ENCODE results near the gene P3H1. TPM values are rescaled to one million over a fixed set of nuclear protein-coding genes. Genes with fewer than 3 reads are reported as not detected.
"Not testable (repeated sequence)": the region's sequence is repeated elsewhere in the genome, so short reads cannot be mapped to it uniquely, and the experiment has no call there.

The P3H1 gene, protein sequence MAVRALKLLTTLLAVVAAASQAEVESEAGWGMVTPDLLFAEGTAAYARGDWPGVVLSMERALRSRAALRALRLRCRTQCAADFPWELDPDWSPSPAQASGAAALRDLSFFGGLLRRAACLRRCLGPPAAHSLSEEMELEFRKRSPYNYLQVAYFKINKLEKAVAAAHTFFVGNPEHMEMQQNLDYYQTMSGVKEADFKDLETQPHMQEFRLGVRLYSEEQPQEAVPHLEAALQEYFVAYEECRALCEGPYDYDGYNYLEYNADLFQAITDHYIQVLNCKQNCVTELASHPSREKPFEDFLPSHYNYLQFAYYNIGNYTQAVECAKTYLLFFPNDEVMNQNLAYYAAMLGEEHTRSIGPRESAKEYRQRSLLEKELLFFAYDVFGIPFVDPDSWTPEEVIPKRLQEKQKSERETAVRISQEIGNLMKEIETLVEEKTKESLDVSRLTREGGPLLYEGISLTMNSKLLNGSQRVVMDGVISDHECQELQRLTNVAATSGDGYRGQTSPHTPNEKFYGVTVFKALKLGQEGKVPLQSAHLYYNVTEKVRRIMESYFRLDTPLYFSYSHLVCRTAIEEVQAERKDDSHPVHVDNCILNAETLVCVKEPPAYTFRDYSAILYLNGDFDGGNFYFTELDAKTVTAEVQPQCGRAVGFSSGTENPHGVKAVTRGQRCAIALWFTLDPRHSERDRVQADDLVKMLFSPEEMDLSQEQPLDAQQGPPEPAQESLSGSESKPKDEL
- total RNA-seq (10 to 100 TPM; 30.3 to 84.7 (median 40.5) TPM), polyA plus RNA-seq (100 to 1,000 TPM in 1 of 3 donors, 10 to 100 TPM in 2; 23.7 to 178 (median 81.0) TPM)
- long read RNA-seq, donor 1, transcript P3H1-202 (15 exons, 2,585 nt), result major isoform, 8 of 10 reads
- long read RNA-seq, donor 1, partial matches to known transcripts, result 0 of 10 reads
- long read RNA-seq, donor 1, other reads (novel, unspliced or antisense), result 0 of 10 reads
- long read RNA-seq, donor 2, transcript P3H1-202 (15 exons, 2,585 nt), result major isoform, 12 of 13 reads
- long read RNA-seq, donor 2, partial matches to known transcripts, result 0 of 13 reads
- long read RNA-seq, donor 2, other reads (novel, unspliced or antisense), result 0 of 13 reads
- long read RNA-seq, donor 3, transcript P3H1-202 (15 exons, 2,585 nt), result major isoform, 7 of 9 reads
- long read RNA-seq, donor 3, partial matches to known transcripts, result 0 of 9 reads
- long read RNA-seq, donor 3, other reads (novel, unspliced or antisense), result 0 of 9 reads
- long read RNA-seq, donor 4, transcript P3H1-202 (15 exons, 2,585 nt), result major isoform, 6 of 11 reads
- long read RNA-seq, donor 4, partial matches to known transcripts, result 0 of 11 reads
- long read RNA-seq, donor 4, other reads (novel, unspliced or antisense), result 4 of 11 reads
- long read RNA-seq, donor 5, transcript P3H1-202 (15 exons, 2,585 nt), result major isoform, 67 of 134 reads
- long read RNA-seq, donor 5, transcript P3H1-204 (15 exons, 2,705 nt), result minor isoform, 14 of 134 reads
- long read RNA-seq, donor 5, transcript P3H1-207 (14 exons, 2,726 nt), result minor isoform, 12 of 134 reads
- long read RNA-seq, donor 5, partial matches to known transcripts, result 9 of 134 reads
- long read RNA-seq, donor 5, other reads (novel, unspliced or antisense), result 28 of 134 reads
- long read RNA-seq, donor 6, partial matches to known transcripts, result 1 of 16 reads
- long read RNA-seq, donor 6, other reads (novel, unspliced or antisense), result 6 of 16 reads
- long read RNA-seq, donor 7, partial matches to known transcripts, result 5 of 11 reads
- long read RNA-seq, donor 7, other reads (novel, unspliced or antisense), result 0 of 11 reads
- long read RNA-seq, donor 8, transcript P3H1-202 (15 exons, 2,585 nt), result major isoform, 35 of 39 reads
- long read RNA-seq, donor 8, partial matches to known transcripts, result 0 of 39 reads
- long read RNA-seq, donor 8, other reads (novel, unspliced or antisense), result 0 of 39 reads
- long read RNA-seq, donor 9, transcript P3H1-202 (15 exons, 2,585 nt), result major isoform, 6 of 12 reads
- long read RNA-seq, donor 9, partial matches to known transcripts, result 0 of 12 reads
- long read RNA-seq, donor 9, other reads (novel, unspliced or antisense), result 0 of 12 reads
- long read RNA-seq, donor 10, partial matches to known transcripts, result 7 of 16 reads
- long read RNA-seq, donor 10, other reads (novel, unspliced or antisense), result 0 of 16 reads

DNA sequence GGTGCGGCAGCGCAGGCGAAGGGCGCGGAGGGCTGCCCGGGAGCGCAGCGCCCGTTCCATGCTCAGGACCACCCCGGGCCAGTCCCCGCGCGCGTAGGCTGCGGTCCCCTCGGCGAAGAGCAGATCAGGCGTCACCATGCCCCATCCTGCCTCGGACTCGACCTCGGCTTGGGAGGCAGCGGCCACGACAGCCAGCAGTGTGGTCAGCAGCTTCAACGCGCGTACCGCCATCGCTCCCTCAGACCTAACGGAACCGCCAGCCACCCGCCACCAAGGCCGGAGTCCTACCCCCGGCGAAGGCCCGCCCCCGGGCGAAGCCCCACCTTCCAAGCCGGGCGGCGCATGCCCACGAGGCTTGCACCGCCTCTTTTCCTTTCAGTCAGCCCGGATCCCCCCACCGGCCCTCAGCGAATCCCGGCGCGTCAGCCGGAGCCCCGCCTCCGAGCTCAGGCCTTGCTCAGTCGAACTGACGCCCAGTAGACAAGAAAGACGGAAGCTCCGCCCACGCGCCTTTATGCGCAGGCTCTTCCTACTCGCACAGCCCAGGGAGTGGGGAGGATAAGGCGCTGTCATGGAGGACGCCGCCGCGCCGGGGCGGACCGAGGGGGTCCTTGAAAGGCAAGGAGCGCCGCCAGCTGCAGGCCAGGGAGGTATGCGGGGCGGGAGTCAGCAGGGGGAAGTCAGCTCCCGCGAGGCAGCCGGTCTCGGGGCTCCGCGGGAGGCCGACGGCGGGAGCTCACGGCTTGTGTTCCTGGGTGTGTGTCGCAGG, at the start of gene P3H1, which contains the start of gene C1orf50:
TSS of gene P3H1 (minus strand) at position 288 of the 769 bp plus-strand sequence. CDS start at position 231, 57 bp downstream.
TSS of gene C1orf50 (plus strand) at position 509 of the 769 bp plus-strand sequence. CDS start at position 572, 63 bp downstream.
- peaks cover 21 to 47% of the 10 kb centered on the region in 2 donors for H3K4me1 ChIP-seq (replicated peaks in 1 of 2)
- no peaks in the 10 kb centered on the region for H3K9me3 ChIP-seq (replicated peaks in 1 of 3)
- peak; percentile 99 to 100 (median 100) for DNase-seq
- H3K27ac ChIP-seq, result peak within 1 kb of the TSS; percentile 74 to 94 (median 88)
- H3K4me3 ChIP-seq, result peak within 1 kb of the TSS; percentile 84 to 96 (median 87)
- TF ChIP-seq, protein P1, sequence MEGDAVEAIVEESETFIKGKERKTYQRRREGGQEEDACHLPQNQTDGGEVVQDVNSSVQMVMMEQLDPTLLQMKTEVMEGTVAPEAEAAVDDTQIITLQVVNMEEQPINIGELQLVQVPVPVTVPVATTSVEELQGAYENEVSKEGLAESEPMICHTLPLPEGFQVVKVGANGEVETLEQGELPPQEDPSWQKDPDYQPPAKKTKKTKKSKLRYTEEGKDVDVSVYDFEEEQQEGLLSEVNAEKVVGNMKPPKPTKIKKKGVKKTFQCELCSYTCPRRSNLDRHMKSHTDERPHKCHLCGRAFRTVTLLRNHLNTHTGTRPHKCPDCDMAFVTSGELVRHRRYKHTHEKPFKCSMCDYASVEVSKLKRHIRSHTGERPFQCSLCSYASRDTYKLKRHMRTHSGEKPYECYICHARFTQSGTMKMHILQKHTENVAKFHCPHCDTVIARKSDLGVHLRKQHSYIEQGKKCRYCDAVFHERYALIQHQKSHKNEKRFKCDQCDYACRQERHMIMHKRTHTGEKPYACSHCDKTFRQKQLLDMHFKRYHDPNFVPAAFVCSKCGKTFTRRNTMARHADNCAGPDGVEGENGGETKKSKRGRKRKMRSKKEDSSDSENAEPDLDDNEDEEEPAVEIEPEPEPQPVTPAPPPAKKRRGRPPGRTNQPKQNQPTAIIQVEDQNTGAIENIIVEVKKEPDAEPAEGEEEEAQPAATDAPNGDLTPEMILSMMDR (IDR thresholded peaks at IDR 0.05), result no peak
- peak; percentile 90 to 98 for TF ChIP-seq POLR2A (IDR thresholded peaks at IDR 0.05)
- H3K27me3 ChIP-seq, result no peaks in the 10 kb centered on the region
- intact Hi-C loops (cut with DNase I), result no loop called here
- peaks cover 0 to 2% of the 10 kb centered on the region in 2 donors for H3K36me3 ChIP-seq (replicated peaks in 1 of 2)
- WGBS, 4 donors, result 0 to 1% (median 0%) methylated on average over 22 to 82 of the region's 82 CpGs

DNA sequence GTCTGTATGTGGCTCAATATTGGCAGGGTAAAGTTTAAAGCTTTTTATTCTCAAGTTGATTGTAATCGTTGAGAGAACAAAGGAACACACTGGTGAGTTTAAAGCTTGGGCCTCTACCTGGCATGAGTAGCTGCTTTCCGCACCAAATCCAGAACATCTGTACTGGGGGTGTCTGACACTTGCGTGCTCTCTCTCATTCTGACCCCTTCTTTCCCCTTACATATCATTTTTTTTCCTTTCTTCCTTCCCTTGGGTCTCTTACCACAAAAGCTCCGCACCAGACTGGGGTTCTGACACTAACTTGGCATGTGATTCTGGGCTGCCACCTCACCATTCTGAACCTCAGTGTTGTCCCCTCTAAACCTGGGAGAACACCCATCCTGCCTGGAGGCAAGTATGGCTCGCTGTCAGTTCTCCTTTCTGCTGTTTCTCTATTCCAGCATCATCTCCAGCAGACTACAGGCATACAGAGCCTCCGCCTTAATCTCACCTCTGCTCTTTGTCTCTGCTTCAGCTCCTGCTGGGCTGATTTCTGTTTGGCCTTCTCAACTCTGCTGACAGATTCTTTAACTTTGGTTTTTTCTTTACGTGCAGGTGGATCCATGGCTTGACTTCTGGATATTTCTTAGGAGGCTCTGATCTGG, 49.2 kb upstream of the P3H1 start:
- Histone ChIP-seq H3K27me3 (no peaks in the 10 kb centered on the region), H3K4me1 (replicated peaks in 1 of 2) (peaks cover 0 to 19% of the 10 kb centered on the region in 2 donors), H3K9me3 (replicated peaks in 1 of 3) (no peaks in the 10 kb centered on the region), H3K4me3 (peak overlapping the region in 3 of 4 donors; percentile 50 to 95 (median 73)), H3K27ac (peak overlapping the region in 4 of 5 donors; percentile 8 to 99 (median 64)), H3K36me3 (replicated peaks in 1 of 2) (no peaks in the 10 kb centered on the region)
- intact Hi-C loops (cut with DNase I), result no loop called here
- TF ChIP-seq POLR2A (IDR thresholded peaks at IDR 0.05), result no peak
- TF ChIP-seq, protein P1 (IDR thresholded peaks at IDR 0.05), result no peak
- 37 to 45% (median 41%) methylated on average over 7 of the region's 7 CpGs for WGBS, 4 donors
- peak in 1 of 7 donors; percentile 6 for DNase-seq

DNA sequence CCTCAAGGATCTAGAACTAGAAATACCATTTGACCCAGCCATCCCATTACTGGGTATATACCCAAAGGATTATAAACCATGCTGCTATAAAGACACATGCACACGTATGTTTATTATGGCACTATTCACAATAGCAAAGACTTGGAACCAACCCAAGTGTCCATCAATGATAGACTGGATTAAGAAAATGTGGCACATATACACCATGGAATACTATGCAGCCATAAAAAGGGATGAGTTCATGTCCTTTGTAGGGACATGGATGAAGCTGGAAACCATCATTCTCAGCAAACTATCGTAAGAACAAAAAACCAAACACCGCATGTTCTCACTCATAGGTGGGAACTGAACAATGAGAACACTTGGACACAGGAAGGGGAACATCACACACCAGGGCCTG, 48.0 kb upstream of the P3H1 start:
- DNase-seq; H3K36me3 ChIP-seq (replicated peaks in 1 of 2); H3K9me3 ChIP-seq (replicated peaks in 1 of 3); H3K4me3 ChIP-seq; H3K27ac ChIP-seq; intact Hi-C loops (cut with DNase I); H3K27me3 ChIP-seq: not testable (repeated sequence)
- 88 to 100% (median 99%) methylated on average over 1 to 3 of the region's 3 CpGs for WGBS, 4 donors
- peaks cover 0 to 19% of the 10 kb centered on the region in 2 donors for H3K4me1 ChIP-seq (replicated peaks in 1 of 2)

Data from adrenal gland (tissue), 19 donors.